Tibial nerve (tissue), 4 donors: ENCODE measurements around the gene DGKH. TPM values are rescaled to one million over a fixed set of nuclear protein-coding genes. Genes with fewer than 3 reads are reported as not detected.

ENCODE experiments used
- DNase-seq, 2 donors: peaks; one replicate each; pipeline ENCODE4 v3.0.0-alpha.2; 2019; ENCODE audit warnings: low spot score in 2 of 2
- H3K27ac ChIP-seq, 4 donors: fragments of 200-600 bp; sonication (generic) in 3 of 4; one replicate each; pipeline ENCODE4 v1.5.1; 2017 to 2019; ENCODE audit warnings: mild to moderate bottlenecking in 1 of 4
- H3K27me3 ChIP-seq, 2 donors: fragments of 200-600 bp; sonication (generic) in 1 of 2; one replicate each; pipeline versions ENCODE4 v1.5.1 to v1.6.0; 2017 to 2019
- H3K36me3 ChIP-seq, 3 donors: fragments of 200-600 bp; sonication (generic); one replicate each; pipeline ENCODE4 v1.5.1; 2018 to 2019
- H3K4me1 ChIP-seq, 4 donors: fragments of 200-600 bp; sonication (generic) in 3 of 4; one replicate each; pipeline ENCODE4 v1.5.1; 2017 to 2019
- H3K4me3 ChIP-seq, 4 donors: fragments of 200-600 bp; sonication (generic) in 3 of 4; one replicate each; pipeline ENCODE4 v1.5.1; 2017 to 2019; ENCODE audit warnings: mild to moderate bottlenecking in 1 of 4, moderate library complexity in 1 of 4
- H3K9me3 ChIP-seq, 4 donors: fragments of 200-600 bp; sonication (generic) in 3 of 4; one replicate each; pipeline ENCODE4 v1.5.1; 2017 to 2019
- CTCF ChIP-seq, 5 experiments: fragments of 200-600 bp in 3 of 5; fragments of 450-650 bp in 2 of 5; sonication (generic) in 3 of 5; IDR thresholded peaks; one replicate each; pipeline ENCODE4 v1.5.1; 2016 to 2019; ENCODE audit warnings: antibody characterized with exemption in 5 of 5, mild to moderate bottlenecking in 3 of 5, moderate library complexity in 2 of 5
- EP300 ChIP-seq, 2 donors: sonication (generic); formaldehyde crosslinking; IDR thresholded peaks; one replicate each; pipeline ENCODE4 v1.6.1; 2017; ENCODE audit warnings: antibody characterized with exemption in 2 of 2, mild to moderate bottlenecking in 1 of 2
- POLR2A ChIP-seq, 2 donors: fragments of 450-650 bp; IDR thresholded peaks; one replicate each; pipeline ENCODE4 v1.6.1; 2017; ENCODE audit warnings: antibody characterized with exemption in 2 of 2, mild to moderate bottlenecking in 2 of 2, moderate library complexity in 2 of 2
- WGBS, 2 donors: methylation state at CpG; one replicate each; pipeline ENCODE4 v1.1.5; 2018; 5-methylcytosine and 5-hydroxymethylcytosine counted together
- total RNA-seq, 4 donors: library from RNA; depleted of rRNA; stranded (reverse); fragments of >200 nt; gene quantifications; one replicate each; pipeline ENCODE4 v1.1.0, GENCODE V29; 2016

The DGKH gene
- total RNA-seq, 4 donors from 2014 or later, result 9.6 to 14.5 (median 12.3) TPM

DNA sequence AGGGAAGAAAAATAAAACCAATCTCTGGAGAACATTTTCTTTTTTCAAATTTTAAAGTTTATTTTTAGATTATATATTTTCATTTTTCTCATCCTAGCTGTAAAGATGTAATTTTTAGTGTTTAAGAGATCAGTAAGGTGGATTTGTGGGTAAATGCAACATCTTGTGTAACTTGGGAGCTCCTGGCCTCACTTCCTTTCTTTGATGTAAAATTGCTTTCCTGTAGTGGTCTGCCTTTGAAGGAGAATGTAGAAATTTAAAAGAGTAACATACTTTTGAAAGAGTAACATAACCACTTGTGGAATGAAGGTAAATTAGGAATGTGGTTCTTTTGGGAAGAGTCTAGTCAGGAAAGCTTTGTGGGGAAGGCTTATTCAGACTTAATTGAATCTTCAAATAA, 127.8 kb downstream of the DGKH start:
- Histone ChIP-seq H3K27me3 (no peaks in the 10 kb centered on the region), H3K4me1 (no peaks in the 10 kb centered on the region), H3K36me3 (peaks cover 0 to 38% (median 0%) of the 10 kb centered on the region in 3 donors), H3K9me3 (no peaks in the 10 kb centered on the region), H3K4me3 (no peak overlapping the region), H3K27ac (no peak overlapping the region)
- no peak for DNase-seq
- no peak for TF ChIP-seq POLR2A (IDR thresholded peaks at IDR 0.05)
- no peak for TF ChIP-seq CTCF (IDR thresholded peaks at IDR 0.05)

DNA sequence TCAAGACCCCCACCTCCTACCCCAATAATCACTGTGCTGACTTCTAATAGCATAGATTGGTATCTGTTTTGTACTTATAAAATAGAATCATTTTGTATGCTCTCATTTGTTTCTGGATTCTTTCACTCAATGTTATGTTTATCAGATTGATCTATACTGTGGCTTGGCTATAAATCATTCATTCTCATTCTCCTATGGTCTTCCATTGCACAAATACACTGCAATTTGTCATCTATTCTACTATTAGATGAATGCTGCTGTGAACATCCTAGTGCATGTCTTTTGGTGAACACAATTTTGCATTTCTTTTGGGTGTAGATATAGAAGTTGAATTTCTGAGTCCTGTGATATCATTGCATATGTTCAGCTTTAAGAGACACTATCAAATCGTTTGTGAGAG, 128.7 kb downstream of the DGKH start:
- no peak for DNase-seq
- H3K9me3 ChIP-seq, result no peaks in the 10 kb centered on the region
- no peaks in the 10 kb centered on the region for H3K4me1 ChIP-seq
- TF ChIP-seq EP300 (IDR thresholded peaks at IDR 0.05) (no peak), POLR2A (IDR thresholded peaks at IDR 0.05) (no peak), CTCF (IDR thresholded peaks at IDR 0.05) (no peak)
- no peak overlapping the region for H3K4me3 ChIP-seq
- H3K27me3 ChIP-seq, result no peaks in the 10 kb centered on the region
- H3K27ac ChIP-seq, result no peak overlapping the region
- peaks cover 0 to 44% (median 0%) of the 10 kb centered on the region in 3 donors for H3K36me3 ChIP-seq
- 63 to 76% methylated on average over 1 of the region's 1 CpG for WGBS, 2 donors

DNA sequence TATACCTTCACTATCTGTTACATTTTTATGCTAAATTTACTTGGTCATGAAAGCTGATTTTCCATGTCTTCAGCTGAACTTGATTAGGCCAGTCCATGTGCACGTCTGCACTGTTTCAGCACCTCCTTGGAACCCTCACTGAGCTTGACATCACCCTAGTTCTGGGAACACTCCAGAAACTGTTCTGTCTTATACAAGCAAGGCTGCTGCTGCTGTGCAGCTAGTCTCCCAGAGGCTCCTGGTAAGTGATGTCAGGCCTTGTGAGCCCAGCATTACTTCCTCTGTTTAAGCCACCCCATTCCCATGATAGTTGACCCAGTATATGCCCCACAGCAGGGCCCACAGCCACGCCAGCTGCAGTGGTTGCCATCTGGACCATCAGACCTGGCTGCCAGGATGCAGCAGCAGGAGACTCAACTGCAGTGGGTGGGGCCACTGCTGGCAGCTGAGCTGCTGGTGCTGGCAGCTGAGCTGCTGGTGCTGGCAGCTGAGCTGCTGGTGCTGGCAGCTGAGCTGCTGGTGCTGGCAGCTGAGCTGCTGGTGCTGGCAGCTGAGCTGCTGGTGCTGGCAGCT, 133.0 kb downstream of the DGKH start:
- no peaks in the 10 kb centered on the region for H3K27me3 ChIP-seq
- WGBS, 2 donors, result 81 to 86% methylated on average over 2 of the region's 2 CpGs
- DNase-seq, result no peak
- TF ChIP-seq EP300 (IDR thresholded peaks at IDR 0.05), result no peak
- no peak for TF ChIP-seq CTCF (IDR thresholded peaks at IDR 0.05)
- no peak overlapping the region for H3K27ac ChIP-seq
- H3K36me3 ChIP-seq, result peaks cover 0 to 31% (median 0%) of the 10 kb centered on the region in 3 donors
- no peaks in the 10 kb centered on the region for H3K4me1 ChIP-seq
- no peaks in the 10 kb centered on the region for H3K9me3 ChIP-seq
- H3K4me3 ChIP-seq, result no peak overlapping the region

GRCh38 chr13:42189061-42189460, 140.6 kb downstream of the DGKH start:
- H3K4me1 ChIP-seq, result no peaks in the 10 kb centered on the region
- no peak overlapping the region for H3K27ac ChIP-seq
- H3K9me3 ChIP-seq, result no peaks in the 10 kb centered on the region
- WGBS, 2 donors, result 91 to 92% methylated on average over 7 of the region's 7 CpGs
- no peaks in the 10 kb centered on the region for H3K27me3 ChIP-seq
- DNase-seq, result no peak
- H3K36me3 ChIP-seq, result peaks cover 0 to 66% (median 0%) of the 10 kb centered on the region in 3 donors
- H3K4me3 ChIP-seq, result no peak overlapping the region
- no peak for TF ChIP-seq POLR2A (IDR thresholded peaks at IDR 0.05)

DNA sequence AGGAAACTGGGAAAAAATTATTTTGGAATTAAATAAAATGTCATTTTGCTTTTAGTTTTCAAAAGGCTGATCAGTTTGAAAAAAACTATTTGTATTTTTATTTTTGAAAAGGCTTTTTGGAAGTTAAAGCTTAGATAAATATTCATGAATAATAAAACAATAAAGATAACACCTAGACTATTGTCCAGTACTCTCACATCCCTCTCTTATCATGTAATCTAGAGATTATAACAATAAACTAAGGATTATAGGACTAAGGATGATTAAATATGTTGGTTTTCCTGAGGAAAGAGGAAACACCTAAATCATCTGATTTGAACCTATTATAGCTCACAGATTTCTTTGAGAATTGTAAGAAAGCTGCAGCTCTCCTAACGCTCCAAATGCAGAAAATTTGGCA, 142.1 kb downstream of the DGKH start:
- H3K27ac ChIP-seq, result no peak overlapping the region
- H3K9me3 ChIP-seq, result no peaks in the 10 kb centered on the region
- H3K27me3 ChIP-seq, result no peaks in the 10 kb centered on the region
- WGBS, 2 donors, result 88 to 93% methylated on average over 1 of the region's 1 CpG
- H3K36me3 ChIP-seq, result peaks cover 0 to 75% (median 2%) of the 10 kb centered on the region in 3 donors
- no peak for DNase-seq
- no peaks in the 10 kb centered on the region for H3K4me1 ChIP-seq
- no peak overlapping the region for H3K4me3 ChIP-seq
- TF ChIP-seq EP300 (IDR thresholded peaks at IDR 0.05), result no peak

DNA sequence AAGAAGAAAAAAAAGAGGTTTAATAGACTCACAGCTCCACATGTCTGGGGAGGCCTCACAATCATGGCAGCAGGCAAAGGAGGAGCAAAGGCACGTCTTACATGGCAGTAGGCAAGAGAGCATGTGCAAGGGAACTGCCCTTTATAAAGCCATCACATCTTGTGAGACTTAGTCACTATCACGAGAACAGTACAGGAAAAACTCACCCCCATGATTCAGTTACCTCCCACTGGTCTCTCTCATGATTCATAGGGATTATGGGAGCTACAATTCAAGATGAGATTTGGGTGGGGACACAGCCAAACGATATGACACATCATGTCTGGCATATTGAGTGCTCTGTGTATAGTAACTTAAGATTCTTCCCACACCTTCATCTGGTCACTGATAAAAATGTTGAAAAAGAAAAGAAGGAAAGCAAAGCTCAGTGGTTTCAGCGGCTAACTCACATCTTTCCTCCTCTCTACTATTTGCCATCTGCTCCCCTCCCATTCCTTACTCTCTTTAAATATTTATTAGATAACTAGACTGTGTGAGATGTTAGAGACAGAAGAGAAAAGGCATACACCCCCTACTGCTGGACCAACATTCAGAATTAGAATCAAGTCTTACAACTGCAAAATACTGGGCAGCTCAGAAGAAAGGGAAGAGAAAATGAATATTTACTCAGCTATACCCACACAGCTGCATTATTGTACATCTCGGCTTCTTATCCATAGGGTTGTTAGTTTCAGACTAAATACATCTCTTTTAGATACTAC, 163.4 kb downstream of the DGKH start:
- H3K9me3 ChIP-seq, result no peaks in the 10 kb centered on the region
- WGBS, 2 donors, result 88% methylated on average over 5 of the region's 5 CpGs
- no peaks in the 10 kb centered on the region for H3K4me1 ChIP-seq
- no peaks in the 10 kb centered on the region for H3K27me3 ChIP-seq
- H3K36me3 ChIP-seq, result peaks cover 0 to 47% (median 0%) of the 10 kb centered on the region in 3 donors
- TF ChIP-seq POLR2A (IDR thresholded peaks at IDR 0.05) (no peak), EP300 (IDR thresholded peaks at IDR 0.05) (no peak), CTCF (IDR thresholded peaks at IDR 0.05) (no peak)
- no peak overlapping the region for H3K4me3 ChIP-seq
- DNase-seq, result no peak
- no peak overlapping the region for H3K27ac ChIP-seq
